ENCODE data around the gene XYLT1. TPM values are rescaled to one million over a fixed set of nuclear protein-coding genes. Genes with fewer than 3 reads are reported as not detected.

The XYLT1 gene
- total and polyA plus RNA-seq, 9 of the 15 experiments (the other 6 are each of a cell fraction or from before 2014, with no cell fraction given), result 0.03 to 0.09 (median 0.08) TPM; not detected in 6

- H4K20me1 ChIP-seq (replicated peaks; ENCODE audit: control insufficient read depth, insufficient read depth, low read length), result peaks cover 8% of the 10 kb centered on the region; the same call in 1 of the 2 replicates
- no peak overlapping the region for H2AFZ ChIP-seq (ENCODE audit: low read depth, low read length)
- no peak overlapping the region for H3K9ac ChIP-seq (ENCODE audit: insufficient read depth in 1 of 2, low read depth in 2 of 2, low read length in 2 of 2)
- WGBS (ENCODE audit: insufficient coverage, low coverage, missing lambda C conversion rate), result under 1% methylated on average over 9 of the region's 9 CpGs
- H3K4me3 ChIP-seq, result no peak overlapping the region
- H3K27me3 ChIP-seq (ENCODE audit: control insufficient read depth in 2 of 2, insufficient read depth in 2 of 2, low read length in 2 of 2), result peaks cover 7 to 58% of the 10 kb centered on the region in 2 experiments; a peak in 3 of 5 replicates
- no peak overlapping the region for H3K4me2 ChIP-seq (ENCODE audit: insufficient read depth, low read length)
- no peaks in the 10 kb centered on the region for H3K79me2 ChIP-seq (ENCODE audit: control insufficient read depth, insufficient read depth, low read length)
- CTCF ChIA-PET (ENCODE audit: low intra/inter-chr PET ratio), result no interaction called here
- DNase-seq (ENCODE audit: extremely low read depth in 1 of 4, low spot score in 3 of 4) (no peak), ATAC-seq (no peak), FAIRE-seq (no peak)
- POLR2A ChIA-PET, result interaction anchor here (1.1 kb wide), 1 partner anchor 10 kb away, joined by 3 read pairs; no protein-coding TSS in a partner anchor
- no peaks in the 10 kb centered on the region for H3K36me3 ChIP-seq (ENCODE audit: control insufficient read depth, insufficient read depth, low read length)
- in situ Hi-C loops (cut with MboI) (no loop called here), intact Hi-C loops (cut with micrococcal nuclease) (no loop called here)
- H3K27ac ChIP-seq (ENCODE audit: extremely low read depth, low read depth, low read length), result no peak overlapping the region
- H3K9me1 ChIP-seq (ENCODE audit: control insufficient read depth, insufficient read depth, low read length), result no peaks in the 10 kb centered on the region
- H3K4me1 ChIP-seq (replicated peaks in 1 of 2; ENCODE audit: control insufficient read depth in 2 of 2, insufficient read depth in 2 of 2, low read length in 2 of 2), result no peaks in the 10 kb centered on the region
- no peaks in the 10 kb centered on the region for H3K9me3 ChIP-seq (replicated peaks; ENCODE audit: control insufficient read depth, insufficient read depth, low read depth, low read length)
- TF ChIP-seq PCBP1 (IDR thresholded peaks at IDR 0.05; ENCODE audit: low read depth, low read length, poor library complexity, severe bottlenecking), result no peak
- peak; percentile 4 for TF ChIP-seq ZFP36 (IDR thresholded peaks at IDR 0.05; ENCODE audit: low read depth, low read length, partially characterized antibody)
- no TSS peak for BruUV-seq (replicated peaks)
Measured at GRCh38 chr16:17275076-17276009, 195.4 kb downstream of the XYLT1 start.

DNA sequence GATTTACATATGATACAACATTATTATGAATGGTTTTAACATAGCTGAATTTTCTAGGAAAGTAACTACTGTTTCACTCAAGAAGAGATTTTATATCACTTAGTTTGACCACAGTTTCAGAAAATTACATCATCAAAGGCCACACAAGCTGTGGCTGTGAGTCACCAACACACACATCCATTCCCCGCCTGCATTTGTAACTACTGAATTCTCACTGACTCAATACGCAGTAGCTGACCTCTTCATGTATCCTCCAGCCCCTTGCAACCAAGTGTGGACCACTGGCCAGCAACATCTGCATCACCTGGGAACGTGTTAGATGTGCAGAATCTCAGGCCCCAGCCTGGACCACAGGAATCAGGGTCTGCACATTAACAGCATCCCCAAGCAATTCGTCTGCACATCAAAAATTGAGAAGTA lies 197.6 kb downstream of the XYLT1 start:
- H2AFZ ChIP-seq (ENCODE audit: low read depth, low read length), result no peak overlapping the region
- H3K4me2 ChIP-seq (ENCODE audit: insufficient read depth, low read length), result no peak overlapping the region; the same call in 1 of the 2 replicates
- H3K27me3 ChIP-seq (ENCODE audit: control insufficient read depth in 2 of 2, insufficient read depth in 2 of 2, low read length in 2 of 2), result peaks cover 4 to 42% of the 10 kb centered on the region in 2 experiments; a peak in 3 of 5 replicates
- H3K9me1 ChIP-seq (ENCODE audit: control insufficient read depth, insufficient read depth, low read length), result no peaks in the 10 kb centered on the region
- DNase-seq (ENCODE audit: extremely low read depth in 1 of 4, low spot score in 3 of 4), result peak in 1 of 4 experiments; percentile 11
- H3K4me3 ChIP-seq, result no peak overlapping the region
- intact Hi-C loops (cut with micrococcal nuclease), result no loop called here
- peak; percentile 54; the same call in 2 of the 3 replicates for ATAC-seq
- no peaks in the 10 kb centered on the region for H3K36me3 ChIP-seq (ENCODE audit: control insufficient read depth, insufficient read depth, low read length)
- in situ Hi-C loops (cut with MboI), result no loop called here
- 4% methylated on average over 4 of the region's 4 CpGs for WGBS (ENCODE audit: insufficient coverage, low coverage, missing lambda C conversion rate)
- H4K20me1 ChIP-seq (replicated peaks; ENCODE audit: control insufficient read depth, insufficient read depth, low read length), result peaks cover 8% of the 10 kb centered on the region; the same call in 1 of the 2 replicates
- H3K27ac ChIP-seq (ENCODE audit: extremely low read depth, low read depth, low read length), result no peak overlapping the region
- BruUV-seq (replicated peaks), result no TSS peak
- no peaks in the 10 kb centered on the region for H3K9me3 ChIP-seq (replicated peaks; ENCODE audit: control insufficient read depth, insufficient read depth, low read depth, low read length)
- no peak for FAIRE-seq
- no peaks in the 10 kb centered on the region for H3K79me2 ChIP-seq (ENCODE audit: control insufficient read depth, insufficient read depth, low read length)
- H3K4me1 ChIP-seq (replicated peaks in 1 of 2; ENCODE audit: control insufficient read depth in 2 of 2, insufficient read depth in 2 of 2, low read length in 2 of 2), result no peaks in the 10 kb centered on the region
- POLR2A ChIA-PET, result interaction anchor here (0.6 kb wide), 1 partner anchor 121 kb away, joined by 4 read pairs; no protein-coding TSS in a partner anchor
- CTCF ChIA-PET (ENCODE audit: low intra/inter-chr PET ratio), result no interaction called here
- no peak overlapping the region for H3K9ac ChIP-seq (ENCODE audit: insufficient read depth in 1 of 2, low read depth in 2 of 2, low read length in 2 of 2)
- TF ChIP-seq TCF3 (CRISPR knock-in tag; IDR thresholded peaks at IDR 0.05) (no peak), MTA2 (IDR thresholded peaks at IDR 0.05; ENCODE audit: low read depth) (no peak), POLR2A (conservative IDR thresholded peaks at IDR 0.05) (no peak), SNIP1 (IDR thresholded peaks at IDR 0.05; ENCODE audit: low read depth) (no peak), CBFA2T2 (conservative IDR thresholded peaks at IDR 0.05) (no peak), FOSL1 (tag; conservative IDR thresholded peaks at IDR 0.05) (peak; percentile 92), ATF3 (IDR thresholded peaks at IDR 0.05) (peak; percentile 92), ATF3 (CRISPR knock-in tag; conservative IDR thresholded peaks at IDR 0.05) (no peak), EP300 (IDR thresholded peaks at IDR 0.05; ENCODE audit: low read length) (peak; percentile 19; the same call in 1 of the 2 replicates)
- TF ChIP-seq, protein P1, sequence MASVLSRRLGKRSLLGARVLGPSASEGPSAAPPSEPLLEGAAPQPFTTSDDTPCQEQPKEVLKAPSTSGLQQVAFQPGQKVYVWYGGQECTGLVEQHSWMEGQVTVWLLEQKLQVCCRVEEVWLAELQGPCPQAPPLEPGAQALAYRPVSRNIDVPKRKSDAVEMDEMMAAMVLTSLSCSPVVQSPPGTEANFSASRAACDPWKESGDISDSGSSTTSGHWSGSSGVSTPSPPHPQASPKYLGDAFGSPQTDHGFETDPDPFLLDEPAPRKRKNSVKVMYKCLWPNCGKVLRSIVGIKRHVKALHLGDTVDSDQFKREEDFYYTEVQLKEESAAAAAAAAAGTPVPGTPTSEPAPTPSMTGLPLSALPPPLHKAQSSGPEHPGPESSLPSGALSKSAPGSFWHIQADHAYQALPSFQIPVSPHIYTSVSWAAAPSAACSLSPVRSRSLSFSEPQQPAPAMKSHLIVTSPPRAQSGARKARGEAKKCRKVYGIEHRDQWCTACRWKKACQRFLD (CRISPR knock-in tag; IDR thresholded peaks at IDR 0.05), result 0 out of 2 replicates have a peak, but pooled peaks have one; percentile 11

Measured in K562 (cell line).